ENCODE data around the gene BICRAL. TPM values are rescaled to one million over a fixed set of nuclear protein-coding genes. Genes with fewer than 3 reads are reported as not detected.
"Not testable (repeated sequence)": the region's sequence is repeated elsewhere in the genome, so short reads cannot be mapped to it uniquely, and the experiment has no call there.

The BICRAL gene
- total RNA-seq, 1 experiment from 2014 or later: 4.0 TPM

DNA sequence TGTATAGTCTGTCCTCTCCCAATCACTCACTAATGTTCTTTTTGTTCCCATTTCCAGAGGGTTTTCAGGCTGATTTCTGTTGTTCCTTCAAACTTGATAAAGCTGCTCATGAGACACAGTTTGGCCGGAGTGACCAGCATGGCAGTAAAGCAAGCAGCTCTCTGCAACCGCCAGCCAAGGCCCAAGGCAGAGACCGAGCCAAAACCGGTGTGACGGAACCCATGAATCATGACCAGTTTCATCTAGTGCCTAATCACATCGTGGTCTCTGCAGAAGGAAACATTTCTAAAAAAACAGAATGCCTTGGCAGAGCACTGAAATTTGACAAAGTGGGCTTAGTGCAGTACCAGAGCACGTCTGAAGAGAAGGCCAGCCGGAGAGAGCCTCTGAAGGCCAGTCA lies 82.8 kb downstream of the BICRAL start:
- DNase-seq (ENCODE audit: low read depth in 1 of 2, low spot score in 2 of 2): no peak
- H3K27ac ChIP-seq: no peak overlapping the region
- no peak overlapping the region for H3K4me3 ChIP-seq
- peaks cover 21% of the 10 kb centered on the region for H3K36me3 ChIP-seq
- H3K4me1 ChIP-seq (replicated peaks): no peaks in the 10 kb centered on the region
- H3K27me3 ChIP-seq (replicated peaks): no peaks in the 10 kb centered on the region
- no peaks in the 10 kb centered on the region for H3K9me3 ChIP-seq (replicated peaks)

DNA sequence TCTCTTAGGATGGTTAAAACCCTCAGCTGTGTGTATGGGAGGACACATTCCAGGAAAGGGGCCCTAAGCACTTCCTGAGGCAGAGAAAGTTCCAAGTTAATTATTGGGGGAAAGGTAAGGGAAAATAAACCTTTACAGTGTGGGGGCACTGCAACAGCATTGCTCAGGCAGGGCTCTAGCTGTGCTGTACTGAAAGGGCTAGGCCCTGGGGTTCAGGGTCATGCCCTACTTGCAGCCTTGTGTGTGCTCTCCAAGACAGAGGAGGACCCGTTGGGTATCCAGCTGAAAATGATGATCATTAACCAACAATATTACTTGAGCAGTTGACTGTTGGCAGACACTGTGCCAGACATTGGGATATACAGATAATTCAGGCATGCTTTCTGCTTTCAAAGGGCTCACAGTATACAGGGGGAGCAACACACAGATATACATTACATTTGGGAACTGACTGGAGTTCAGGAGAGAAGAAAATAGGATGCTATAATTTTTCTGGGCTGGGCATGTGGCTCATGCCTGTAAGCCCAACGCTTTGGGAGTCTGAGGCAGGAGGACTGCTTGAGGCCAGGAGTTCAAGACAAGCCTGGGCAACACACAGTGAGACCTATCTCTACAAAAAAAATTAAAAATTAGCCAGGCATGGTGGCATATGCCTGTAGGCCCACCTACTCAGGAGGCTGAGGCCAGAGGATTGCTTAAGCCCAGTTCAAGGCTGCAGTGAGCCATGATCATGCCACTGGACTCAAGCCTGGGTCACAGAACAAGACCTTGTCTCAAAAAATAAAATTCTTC lies 88.5 kb downstream of the BICRAL start:
- Histone ChIP-seq H3K4me1 (replicated peaks) (no peaks in the 10 kb centered on the region), H3K36me3 (peaks cover 14% of the 10 kb centered on the region), H3K27me3 (replicated peaks) (no peaks in the 10 kb centered on the region), H3K27ac (no peak overlapping the region), H3K9me3 (replicated peaks) (no peaks in the 10 kb centered on the region), H3K4me3 (no peak overlapping the region)
- no peak for DNase-seq (ENCODE audit: low read depth in 1 of 2, low spot score in 2 of 2)

DNA sequence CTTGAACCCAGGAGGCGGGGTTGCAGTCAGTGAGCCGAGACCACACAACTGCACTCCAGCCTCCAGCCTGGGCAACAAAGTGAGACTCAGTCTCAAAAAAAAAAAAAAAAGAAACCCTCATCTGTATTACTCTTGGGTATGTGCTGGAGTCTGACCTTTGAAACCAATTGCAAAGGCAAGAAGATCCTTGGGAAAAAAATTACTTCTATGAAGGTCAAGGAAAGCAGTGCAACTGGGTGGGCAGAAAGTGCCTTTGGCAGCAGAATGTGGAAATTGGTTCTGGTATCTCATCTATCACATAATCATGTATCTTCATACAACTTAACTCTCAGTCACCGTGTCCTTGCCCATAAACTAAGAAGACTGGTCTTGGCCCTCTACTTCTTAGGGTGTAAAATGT lies 89.9 kb downstream of the BICRAL start:
- no peak overlapping the region for H3K4me3 ChIP-seq
- no peak for DNase-seq (ENCODE audit: low read depth in 1 of 2, low spot score in 2 of 2)
- no peaks in the 10 kb centered on the region for H3K9me3 ChIP-seq (replicated peaks)
- H3K36me3 ChIP-seq: peaks cover 10% of the 10 kb centered on the region
- H3K4me1 ChIP-seq (replicated peaks): no peaks in the 10 kb centered on the region
- H3K27me3 ChIP-seq (replicated peaks): no peaks in the 10 kb centered on the region
- H3K27ac ChIP-seq: no peak overlapping the region

DNA sequence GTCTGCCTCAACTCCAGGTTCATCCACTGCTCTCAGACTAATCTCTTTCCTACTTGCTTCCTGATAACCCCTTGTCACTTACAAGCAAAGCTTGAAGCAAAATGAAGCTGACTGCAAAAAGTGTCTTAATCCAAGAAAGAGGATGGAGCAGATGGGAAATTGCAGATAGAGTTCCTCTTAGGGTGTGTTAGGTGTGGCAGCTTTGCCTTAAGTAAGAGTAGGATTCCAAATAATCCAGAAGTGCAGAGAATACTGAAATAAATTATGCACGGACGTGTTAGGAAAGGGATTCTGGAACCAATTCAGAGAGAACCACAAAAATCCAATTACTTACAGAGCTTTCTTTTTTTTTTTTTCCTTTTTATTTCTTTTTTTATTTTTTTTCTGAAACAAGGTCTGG lies 91.5 kb downstream of the BICRAL start:
- no peak for DNase-seq (ENCODE audit: low read depth in 1 of 2, low spot score in 2 of 2)

DNA sequence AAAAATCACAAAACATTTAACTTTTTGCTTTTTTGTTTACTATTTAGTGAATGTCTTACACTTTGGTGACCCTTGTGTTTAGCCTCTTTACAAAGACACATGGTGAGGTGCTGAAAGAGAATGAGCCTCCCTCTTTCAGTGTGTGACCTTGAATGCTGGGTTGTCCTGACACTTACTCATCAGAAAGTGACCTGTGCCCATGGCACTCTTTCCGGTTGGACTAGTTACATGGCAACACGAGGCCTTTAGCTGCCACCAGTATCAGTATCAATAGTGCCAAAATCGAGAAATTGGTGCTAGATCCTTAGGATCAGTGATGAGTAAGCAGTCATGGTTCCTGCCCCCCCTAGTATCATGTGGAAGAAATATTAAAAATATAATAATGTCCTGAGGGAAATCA lies 95.8 kb downstream of the BICRAL start:
- Histone ChIP-seq H3K4me3 (no peak overlapping the region), H3K9me3 (replicated peaks) (no peaks in the 10 kb centered on the region), H3K27ac (no peak overlapping the region), H3K27me3 (replicated peaks) (no peaks in the 10 kb centered on the region), H3K4me1 (replicated peaks) (peaks cover 6% of the 10 kb centered on the region), H3K36me3 (peaks cover 20% of the 10 kb centered on the region)
- DNase-seq (ENCODE audit: low read depth in 1 of 2, low spot score in 2 of 2): no peak

More for the DNA sequence above, 91.5 kb downstream of the BICRAL start:
- Histone ChIP-seq H3K4me1 (replicated peaks) (no peaks in the 10 kb centered on the region), H3K9me3 (replicated peaks) (no peaks in the 10 kb centered on the region), H3K27ac (no peak overlapping the region), H3K36me3 (no peaks in the 10 kb centered on the region), H3K27me3 (replicated peaks) (no peaks in the 10 kb centered on the region), H3K4me3 (no peak overlapping the region)

DNA sequence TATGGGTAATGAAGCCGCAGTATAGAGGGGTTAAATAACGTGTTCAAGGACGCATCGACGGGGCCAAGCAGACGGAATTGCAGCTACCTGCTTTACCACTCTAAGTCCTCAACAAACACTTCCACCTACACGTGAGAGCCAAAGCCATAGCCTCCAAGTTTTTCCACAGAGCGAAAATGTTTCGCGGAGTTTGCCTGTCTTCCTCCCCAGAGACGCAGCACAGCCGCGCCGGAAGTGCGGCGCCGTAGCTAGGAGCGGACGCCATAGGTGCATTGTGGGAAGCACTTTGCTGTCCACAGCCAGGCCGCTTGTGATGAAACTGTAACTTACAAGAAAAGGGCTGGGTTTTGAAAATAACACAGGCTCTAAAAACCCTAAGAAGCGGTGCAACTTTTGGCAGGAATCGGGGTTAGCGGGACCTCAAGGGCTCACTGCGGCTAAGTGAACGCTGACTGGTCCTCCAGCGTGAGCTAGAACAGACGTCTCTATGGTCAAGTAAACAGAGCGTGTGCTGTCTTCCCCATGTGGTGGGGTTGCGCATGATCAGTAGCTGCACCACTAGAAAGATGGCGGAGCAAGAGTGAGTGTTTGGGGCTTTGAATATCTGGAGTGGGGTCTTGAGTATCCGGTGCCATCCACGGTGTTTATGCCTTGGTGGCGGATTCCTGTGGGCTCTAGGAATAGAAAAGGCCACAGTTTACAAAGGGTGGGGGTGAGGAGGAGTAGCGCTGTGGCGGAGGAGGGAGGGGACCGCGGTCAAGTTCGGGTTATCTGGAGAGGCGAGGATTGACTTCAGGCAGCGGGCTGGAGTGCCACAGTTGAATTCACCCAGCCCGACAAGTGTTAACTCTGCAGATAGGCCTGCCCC lies 97.8 kb downstream of the BICRAL start, which contains the start of gene RPL7L1:
Gene RPL7L1 (plus strand): TSS at position 245 of the 868 bp plus-strand sequence. CDS start 295 bp downstream, at position 540.
- H3K27me3 ChIP-seq (replicated peaks): no peaks in the 10 kb centered on the region
- H3K9me3 ChIP-seq (replicated peaks): no peaks in the 10 kb centered on the region
- peak within 1 kb of the TSS; percentile 83 for H3K27ac ChIP-seq
- DNase-seq (ENCODE audit: low read depth in 1 of 2, low spot score in 2 of 2): peak; percentile 84 to 95
- peak within 1 kb of the TSS; percentile 50 for H3K4me3 ChIP-seq
- H3K4me1 ChIP-seq (replicated peaks): peaks cover 6% of the 10 kb centered on the region
- H3K36me3 ChIP-seq: peaks cover 39% of the 10 kb centered on the region

DNA sequence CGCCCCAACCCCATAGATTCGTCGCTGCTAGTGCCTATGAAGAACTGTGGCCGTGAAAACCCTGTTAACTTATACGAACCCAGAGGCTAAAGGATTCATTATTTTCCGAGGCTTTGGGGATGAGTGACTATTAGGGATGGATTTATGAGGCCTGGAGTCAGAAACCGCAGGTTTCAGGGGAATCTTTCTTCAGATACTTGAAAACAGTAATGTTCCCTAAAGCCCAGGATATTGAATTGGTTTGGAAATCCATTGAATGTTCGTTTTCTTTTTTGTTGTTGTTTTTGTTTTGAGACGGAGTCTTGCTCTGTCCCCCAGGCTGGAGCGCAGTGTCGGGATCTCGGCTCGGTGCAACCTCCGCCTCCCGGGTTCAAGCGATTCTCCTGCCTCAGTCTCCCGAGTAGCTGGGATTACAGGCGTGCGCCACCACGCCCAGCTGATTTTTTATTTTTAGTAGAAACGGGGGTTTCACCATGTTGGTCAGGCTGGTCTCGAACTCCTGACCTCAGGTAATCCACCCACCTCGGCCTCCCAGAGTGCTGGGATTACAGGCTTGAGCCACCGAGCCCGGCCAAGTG lies 98.5 kb downstream of the BICRAL start:
- Histone ChIP-seq H3K27ac (peak overlapping the region; percentile 83), H3K36me3 (peaks cover 46% of the 10 kb centered on the region), H3K4me3 (peak overlapping the region; percentile 50)
- not testable (repeated sequence) for H3K4me1 ChIP-seq (replicated peaks); H3K27me3 ChIP-seq (replicated peaks); H3K9me3 ChIP-seq (replicated peaks); DNase-seq (ENCODE audit: low read depth in 1 of 2, low spot score in 2 of 2)

DNA sequence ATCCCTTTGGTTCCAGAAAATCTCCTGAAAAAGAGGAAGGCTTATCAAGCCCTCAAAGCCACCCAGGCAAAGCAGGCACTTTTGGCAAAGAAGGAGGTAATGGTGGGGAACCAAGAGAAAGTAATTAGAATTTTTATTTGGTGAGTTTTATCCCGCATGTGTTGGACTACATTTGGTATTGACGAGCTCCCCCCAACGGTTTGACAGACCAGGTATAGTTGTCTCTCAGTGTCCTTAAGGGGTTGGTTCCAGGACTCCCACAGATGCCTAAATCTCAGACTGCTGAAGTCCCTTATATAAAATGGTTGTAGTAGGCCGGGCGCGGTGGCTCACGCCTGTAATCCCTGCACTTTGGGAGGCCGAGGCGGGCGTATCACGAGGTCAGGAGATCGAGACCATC lies 99.0 kb downstream of the BICRAL start:
- H3K4me1 ChIP-seq (replicated peaks); H3K9me3 ChIP-seq (replicated peaks); H3K27me3 ChIP-seq (replicated peaks); DNase-seq (ENCODE audit: low read depth in 1 of 2, low spot score in 2 of 2): not testable (repeated sequence)
- peak overlapping the region; percentile 83; the same call in 1 of the 2 replicates for H3K27ac ChIP-seq
- H3K36me3 ChIP-seq: peaks cover 52% of the 10 kb centered on the region
- H3K4me3 ChIP-seq: peak overlapping the region; percentile 50

DNA sequence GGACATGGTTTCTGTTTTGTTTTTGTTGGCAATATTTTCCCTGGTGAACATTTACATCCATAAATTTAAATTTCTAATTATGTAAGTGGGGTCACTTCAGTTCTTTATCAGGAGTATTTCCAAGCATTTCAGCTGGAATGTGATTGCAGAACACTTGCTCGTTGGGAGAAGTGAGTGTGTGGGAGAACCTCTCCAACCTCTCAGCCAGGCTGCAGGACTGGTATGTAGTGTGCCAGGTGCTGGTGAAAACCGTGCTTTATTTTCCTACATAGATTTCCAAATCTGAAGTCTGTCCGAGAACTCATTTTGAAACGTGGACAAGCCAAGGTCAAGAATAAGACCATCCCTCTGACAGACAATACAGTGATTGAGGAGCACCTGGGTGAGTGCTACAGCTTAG lies 103.8 kb downstream of the BICRAL start:
- Histone ChIP-seq H3K27ac (no peak overlapping the region), H3K27me3 (replicated peaks) (no peaks in the 10 kb centered on the region), H3K4me1 (replicated peaks) (peaks cover 8% of the 10 kb centered on the region), H3K9me3 (replicated peaks) (no peaks in the 10 kb centered on the region), H3K4me3 (no peak overlapping the region), H3K36me3 (peaks cover 74% of the 10 kb centered on the region)
- no peak for DNase-seq (ENCODE audit: low read depth in 1 of 2, low spot score in 2 of 2)

DNA sequence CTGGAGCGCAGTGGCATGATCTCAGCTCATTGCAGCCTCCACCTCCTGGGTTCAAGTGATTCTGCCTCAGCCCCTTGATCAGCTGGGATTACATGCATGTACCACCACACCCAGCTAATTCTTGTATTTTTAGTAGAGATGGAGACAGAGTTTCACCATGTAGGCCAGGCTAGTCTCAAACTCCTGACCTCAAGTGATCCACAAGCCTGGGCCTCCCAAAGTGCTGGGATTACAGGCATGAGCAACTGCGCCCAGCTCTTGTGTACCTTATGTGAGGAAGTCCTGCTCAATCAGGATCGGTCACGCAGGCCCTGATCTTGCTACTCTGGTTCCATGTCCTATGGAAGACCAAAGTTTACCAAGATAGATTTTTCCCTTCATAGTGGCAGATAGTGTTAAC lies 106.3 kb downstream of the BICRAL start:
- H3K36me3 ChIP-seq: peaks cover 51% of the 10 kb centered on the region
- DNase-seq (ENCODE audit: low read depth in 1 of 2, low spot score in 2 of 2); H3K27ac ChIP-seq: not testable (repeated sequence)

DNA sequence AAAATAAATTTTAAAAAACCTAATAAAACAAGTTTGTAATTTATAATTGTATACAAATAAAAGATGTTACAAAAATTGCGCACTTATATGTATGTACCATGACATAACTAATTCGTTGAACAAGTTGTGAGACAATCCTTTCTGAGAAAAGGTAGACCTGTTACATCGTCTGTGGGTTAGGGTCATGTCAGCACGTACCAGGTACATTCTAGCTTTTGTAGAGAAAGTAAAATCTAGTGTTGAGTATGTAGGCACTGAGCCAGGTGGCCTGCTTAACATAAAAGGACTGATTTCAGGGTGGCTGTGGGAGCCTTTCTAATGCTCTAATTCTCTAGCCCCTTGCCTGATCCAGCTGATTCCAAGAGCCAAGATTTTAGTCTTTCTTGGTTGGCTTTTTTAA lies 108.0 kb downstream of the BICRAL start:
- H3K4me3 ChIP-seq: peak overlapping the region; percentile 89
- DNase-seq (ENCODE audit: low read depth in 1 of 2, low spot score in 2 of 2): no peak

More for the DNA sequence above, 106.3 kb downstream of the BICRAL start:
- not testable (repeated sequence) for H3K4me3 ChIP-seq; H3K9me3 ChIP-seq (replicated peaks); H3K27me3 ChIP-seq (replicated peaks)
- peaks cover 14% of the 10 kb centered on the region for H3K4me1 ChIP-seq (replicated peaks)

DNA sequence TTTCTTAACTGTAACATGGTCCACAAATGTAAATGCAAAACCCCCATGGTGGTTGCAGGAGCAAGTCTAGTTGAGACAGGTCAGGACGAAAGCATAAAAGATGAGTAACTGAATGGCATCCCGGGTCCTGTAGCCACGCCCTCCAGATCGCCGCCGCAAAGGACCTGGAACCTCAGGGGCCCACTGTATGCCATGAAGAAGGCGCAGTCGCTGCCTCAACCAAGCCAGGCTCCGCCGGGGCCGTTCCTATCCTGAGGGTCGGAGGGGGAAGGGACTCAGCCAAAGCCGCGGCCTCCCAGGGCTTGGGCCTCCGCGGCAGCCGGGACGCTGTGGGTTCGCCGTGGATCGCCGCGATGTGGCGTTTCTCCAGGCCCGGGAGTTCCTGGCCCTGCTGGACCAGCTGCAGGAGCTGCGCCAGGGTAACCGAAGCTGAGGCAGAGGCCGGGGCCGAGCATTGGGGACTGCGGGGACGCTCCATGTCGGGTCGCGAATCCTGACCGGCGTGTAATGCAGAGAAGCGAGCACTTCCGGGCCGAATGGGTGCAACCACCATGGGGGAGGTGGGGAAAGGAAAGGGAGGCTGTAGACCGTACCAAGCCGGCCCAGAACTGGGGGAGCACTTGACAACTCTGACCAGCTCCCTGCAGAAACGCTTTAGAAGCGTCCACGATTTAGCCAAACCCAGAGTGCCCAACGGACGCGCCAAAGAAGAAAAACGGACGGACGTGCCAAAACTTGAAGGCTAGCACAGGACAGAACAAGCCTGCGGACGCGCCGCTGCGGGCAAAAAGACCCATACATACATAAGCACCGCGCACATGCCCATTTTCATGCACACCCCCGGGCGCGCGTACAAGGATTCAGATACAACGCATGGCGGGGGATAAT lies 108.7 kb downstream of the BICRAL start:
- peak overlapping the region; percentile 89 for H3K4me3 ChIP-seq
- no peaks in the 10 kb centered on the region for H3K9me3 ChIP-seq (replicated peaks)
- peaks cover 14% of the 10 kb centered on the region for H3K4me1 ChIP-seq (replicated peaks)
- H3K27ac ChIP-seq: peak overlapping the region; percentile 94
- no peaks in the 10 kb centered on the region for H3K27me3 ChIP-seq (replicated peaks)
- peaks cover 27% of the 10 kb centered on the region for H3K36me3 ChIP-seq
- peak; percentile 96 to 98 for DNase-seq (ENCODE audit: low read depth in 1 of 2, low spot score in 2 of 2)

More for the DNA sequence above, 108.0 kb downstream of the BICRAL start:
- Histone ChIP-seq H3K9me3 (replicated peaks) (no peaks in the 10 kb centered on the region), H3K36me3 (peaks cover 35% of the 10 kb centered on the region), H3K27me3 (replicated peaks) (no peaks in the 10 kb centered on the region), H3K27ac (peak overlapping the region; percentile 94), H3K4me1 (replicated peaks) (peaks cover 14% of the 10 kb centered on the region)

DNA sequence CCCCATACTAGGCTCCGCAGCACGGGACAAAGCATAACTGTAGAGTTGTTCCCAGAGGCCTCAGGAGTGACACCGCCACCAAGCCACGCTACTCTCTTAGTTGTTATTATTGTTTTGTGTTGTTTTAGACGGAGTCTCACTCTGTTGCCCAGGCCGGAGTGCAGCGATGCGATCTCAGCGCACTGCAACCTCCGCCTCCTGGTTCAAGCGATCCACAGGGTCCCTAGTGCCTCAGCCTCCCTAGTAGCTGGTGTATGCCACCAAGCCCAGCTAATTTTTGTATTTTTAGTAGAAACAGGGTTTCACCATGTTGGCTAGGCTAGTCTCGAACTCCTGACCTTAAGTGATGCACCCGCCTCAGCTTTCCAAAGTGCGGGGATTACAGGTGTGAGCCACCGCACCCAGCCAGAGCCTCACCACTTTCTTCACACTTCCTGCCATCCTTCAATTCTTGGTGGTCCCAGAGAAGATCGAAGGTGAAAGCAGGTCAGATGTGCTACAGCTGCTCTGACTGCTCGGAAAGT lies 109.4 kb downstream of the BICRAL start:
- no peak for DNase-seq (ENCODE audit: low read depth in 1 of 2, low spot score in 2 of 2)
- Histone ChIP-seq H3K27ac (peak overlapping the region; percentile 94; the same call in 1 of the 2 replicates), H3K4me3 (peak overlapping the region; percentile 89), H3K27me3 (replicated peaks) (no peaks in the 10 kb centered on the region), H3K9me3 (replicated peaks) (no peaks in the 10 kb centered on the region), H3K4me1 (replicated peaks) (peaks cover 14% of the 10 kb centered on the region), H3K36me3 (peaks cover 21% of the 10 kb centered on the region)

Data from SJSA1 (cell line).